Subcutaneous adipose tissue (tissue), 4 donors: ENCODE results near the gene ACOX3. TPM values are rescaled to one million over a fixed set of nuclear protein-coding genes. Genes with fewer than 3 reads are reported as not detected.

ENCODE experiments used
- CTCF ChIP-seq: fragments of 450-650 bp; IDR thresholded peaks from one replicate; pipeline ENCODE4 v1.5.1; 2016; ENCODE audit warnings: low read depth, mild to moderate bottlenecking, control low read depth, antibody characterized with exemption, moderate library complexity
- total RNA-seq, 4 donors: library from RNA; depleted of rRNA; stranded (reverse); fragments of >200 nt; gene quantifications; one replicate each; pipeline ENCODE4 v1.1.0, GENCODE V29; 2016

Gene ACOX3
- total RNA-seq, 4 donors from 2014 or later: 12.2 to 33.7 (median 17.3) TPM

- TF ChIP-seq CTCF: no peak
These were observed 36.6 kb upstream of the ACOX3 start for GRCh38 chr4:8477095-8477635.

- TF ChIP-seq CTCF: no peak
These were observed 35.4 kb upstream of the ACOX3 start for GRCh38 chr4:8475751-8476575.

- no peak for TF ChIP-seq CTCF
These were observed 34.3 kb upstream of the ACOX3 start for GRCh38 chr4:8474856-8475255.

- no peak for TF ChIP-seq CTCF
These were observed 33.5 kb upstream of the ACOX3 start for GRCh38 chr4:8473920-8474590.

GRCh38 chr4:8473198-8473919 is 32.8 kb upstream of the ACOX3 start:
- TF ChIP-seq CTCF: no peak

- no peak for TF ChIP-seq CTCF
These were observed 32.2 kb upstream of the ACOX3 start for GRCh38 chr4:8472689-8473197.
